A673 (cell line): ENCODE results near the gene CEP72. TPM values are rescaled to one million over a fixed set of nuclear protein-coding genes. Genes with fewer than 3 reads are reported as not detected.

Source experiments
- BruUV-seq: library from RNA; stranded (reverse); fragments of 400-500 nt; replicated peaks from 2 replicates; lab custom pipeline; 2021; lab: Mats Ljungman, UMichigan
- CTCF ChIA-PET: fragments of 300-600 bp; sonication (Branson Sonifier 250); formaldehyde crosslinking; loops from one replicate; lab custom pipeline; 2022; ENCODE audit warnings: antibody characterized with exemption; lab: Charles Lee
- POLR2A ChIA-PET: fragments of 300-600 bp; sonication (Branson Sonifier 250); formaldehyde crosslinking; loops from one replicate; lab custom pipeline; 2022; ENCODE audit warnings: antibody characterized with exemption; ENCODE audit not compliant: low non-redundant PET; lab: Charles Lee
- DNase-seq: peaks from one replicate; pipeline ENCODE4 v3.0.0-alpha.2; 2015; ENCODE audit warnings: low spot score
- H3K27ac ChIP-seq: fragments of 200-600 bp; sonication (generic); 2 replicates; pipeline ENCODE4 v1.5.1; 2016; ENCODE audit warnings: mixed run types, low read depth, mild to moderate bottlenecking, mixed read lengths, antibody characterized with exemption, low read length; ENCODE audit not compliant: poor library complexity, severe bottlenecking
- H3K27me3 ChIP-seq: fragments of 200-600 bp; sonication (generic); replicated peaks from 2 replicates; pipeline ENCODE4 v1.6.1; 2017; ENCODE audit warnings: mixed run types, low read depth, mild to moderate bottlenecking, mixed read lengths, antibody characterized with exemption, low read length; ENCODE audit not compliant: insufficient read depth, poor library complexity
- H3K36me3 ChIP-seq: fragments of 200-600 bp; sonication (generic); 2 replicates; pipeline ENCODE4 v1.6.1; 2016; ENCODE audit warnings: mixed run types, mild to moderate bottlenecking, mixed read lengths, antibody characterized with exemption, low read length; ENCODE audit not compliant: insufficient read depth, poor library complexity, severe bottlenecking
- H3K4me1 ChIP-seq: fragments of 200-600 bp; sonication (generic); 2 replicates; pipeline ENCODE4 v1.6.1; 2017; ENCODE audit warnings: mixed run types, mild to moderate bottlenecking, mixed read lengths, antibody characterized with exemption, low read length; ENCODE audit not compliant: insufficient read depth, poor library complexity, severe bottlenecking
- H3K4me3 ChIP-seq: fragments of 200-600 bp; sonication (generic); 2 replicates; pipeline ENCODE4 v1.5.1; 2016; ENCODE audit warnings: low read depth, mixed run types, mild to moderate bottlenecking, mixed read lengths, low read length; ENCODE audit not compliant: poor library complexity, severe bottlenecking
- H3K9me3 ChIP-seq: fragments of 200-600 bp; sonication (generic); 2 replicates; pipeline ENCODE4 v1.6.1; 2016; ENCODE audit warnings: mixed run types, low read depth, mild to moderate bottlenecking, mixed read lengths, antibody characterized with exemption, low read length; ENCODE audit not compliant: poor library complexity, severe bottlenecking
- EZH2 ChIP-seq: fragments of 200-600 bp; sonication (generic); IDR thresholded peaks from 2 replicates; pipeline ENCODE4 v1.6.1; 2017; ENCODE audit warnings: borderline replicate concordance, low read depth, mild to moderate bottlenecking, mixed read lengths, antibody characterized with exemption, low read length; ENCODE audit not compliant: poor library complexity, severe bottlenecking
- intact Hi-C: fragments of 100-400 bp; cut with micrococcal nuclease; formaldehyde crosslinking; loops from one replicate; pipeline ENCODE4 v1.10.0; 2022; ENCODE audit not compliant: unreplicated experiment
- total RNA-seq: library from RNA; stranded (reverse); gene quantifications from 2 replicates; pipeline ENCODE4 v1.2.3, GENCODE V29; 2021
- TF ChIP-seq, protein P1 (sequence below): fragments of 300-800, 200-600 bp; sonication (generic); conservative IDR thresholded peaks from 2 replicates; pipeline ENCODE4 v1.5.1; 2017; ENCODE audit warnings: low read depth, mild to moderate bottlenecking, antibody characterized with exemption, low read length, moderate library complexity, mixed read lengths

CEP72 gene
- total RNA-seq, 1 experiment from 2014 or later = 37.2 TPM

DNA sequence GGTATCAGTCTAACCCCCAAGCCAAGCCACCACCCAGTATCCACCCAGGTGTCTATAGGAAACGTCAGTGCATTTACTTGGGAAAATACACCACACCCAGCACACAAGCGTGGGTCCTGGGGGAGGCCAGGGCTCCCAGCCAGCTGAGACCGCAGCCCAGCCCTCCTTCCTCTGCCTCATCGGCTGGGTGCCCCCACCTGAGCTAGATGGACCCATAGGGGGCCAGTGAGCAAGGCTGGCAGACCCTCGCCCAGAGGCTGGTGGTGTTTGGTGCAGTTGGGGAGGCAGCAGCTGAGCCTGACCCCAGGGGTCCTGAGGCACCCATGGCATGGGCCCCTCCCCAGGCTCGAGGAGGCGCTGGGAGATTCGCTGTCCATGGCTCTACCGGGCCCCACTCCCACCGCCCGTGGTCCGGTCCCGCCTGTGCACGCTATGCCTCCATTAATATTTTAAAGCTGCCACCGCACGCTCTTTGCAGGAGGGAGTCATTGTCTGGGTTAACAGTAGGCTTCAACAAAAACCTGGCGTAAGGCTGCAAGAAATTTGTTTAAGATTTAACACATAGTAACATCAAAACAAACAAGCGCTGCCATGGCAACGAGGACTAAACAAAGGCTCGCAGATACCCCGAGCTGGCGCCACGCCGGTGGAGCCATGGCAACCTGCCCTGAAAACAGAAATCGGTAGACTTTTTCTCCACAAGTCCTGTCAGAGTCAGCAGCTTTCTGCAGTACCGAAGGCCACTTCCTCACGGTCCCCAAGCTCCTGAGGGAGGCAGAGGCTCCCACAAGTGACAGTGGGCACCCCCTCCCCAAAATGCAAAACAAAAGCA is 60.4 kb downstream of the CEP72 start:
- ChIA-PET CTCF (interaction anchor here (0.7 kb wide), 2 partner anchors 19 to 493 kb away, joined by 3 read pairs; no protein-coding TSS in a partner anchor), POLR2A (no interaction called here)
- H3K4me1 ChIP-seq = peaks cover 19% of the 10 kb centered on the region
- peaks cover 6% of the 10 kb centered on the region for H3K27me3 ChIP-seq
- intact Hi-C loops = no loop called here
- peak; percentile 86 for DNase-seq
- no peaks in the 10 kb centered on the region for H3K9me3 ChIP-seq
- no peak for TF ChIP-seq EZH2
- TF ChIP-seq, protein P1, sequence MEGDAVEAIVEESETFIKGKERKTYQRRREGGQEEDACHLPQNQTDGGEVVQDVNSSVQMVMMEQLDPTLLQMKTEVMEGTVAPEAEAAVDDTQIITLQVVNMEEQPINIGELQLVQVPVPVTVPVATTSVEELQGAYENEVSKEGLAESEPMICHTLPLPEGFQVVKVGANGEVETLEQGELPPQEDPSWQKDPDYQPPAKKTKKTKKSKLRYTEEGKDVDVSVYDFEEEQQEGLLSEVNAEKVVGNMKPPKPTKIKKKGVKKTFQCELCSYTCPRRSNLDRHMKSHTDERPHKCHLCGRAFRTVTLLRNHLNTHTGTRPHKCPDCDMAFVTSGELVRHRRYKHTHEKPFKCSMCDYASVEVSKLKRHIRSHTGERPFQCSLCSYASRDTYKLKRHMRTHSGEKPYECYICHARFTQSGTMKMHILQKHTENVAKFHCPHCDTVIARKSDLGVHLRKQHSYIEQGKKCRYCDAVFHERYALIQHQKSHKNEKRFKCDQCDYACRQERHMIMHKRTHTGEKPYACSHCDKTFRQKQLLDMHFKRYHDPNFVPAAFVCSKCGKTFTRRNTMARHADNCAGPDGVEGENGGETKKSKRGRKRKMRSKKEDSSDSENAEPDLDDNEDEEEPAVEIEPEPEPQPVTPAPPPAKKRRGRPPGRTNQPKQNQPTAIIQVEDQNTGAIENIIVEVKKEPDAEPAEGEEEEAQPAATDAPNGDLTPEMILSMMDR = no peak
- peaks cover under 1% of the 10 kb centered on the region for H3K36me3 ChIP-seq
- BruUV-seq = no TSS peak
- H3K27ac ChIP-seq = no peak overlapping the region
- peak overlapping the region; percentile 5 for H3K4me3 ChIP-seq

- DNase-seq = no peak
- TF ChIP-seq, protein P1 = no peak
- no peak for TF ChIP-seq EZH2
- POLR2A ChIA-PET = no interaction called here
- Histone ChIP-seq H3K4me3 (peak overlapping the region; percentile 5), H3K27me3 (peaks cover 6% of the 10 kb centered on the region), H3K4me1 (peaks cover 19% of the 10 kb centered on the region), H3K27ac (no peak overlapping the region), H3K9me3 (no peaks in the 10 kb centered on the region), H3K36me3 (no peaks in the 10 kb centered on the region)
- BruUV-seq = no TSS peak
- CTCF ChIA-PET = interaction anchor here (0.7 kb wide), 2 partner anchors 20 to 492 kb away, joined by 3 read pairs; no protein-coding TSS in a partner anchor
- intact Hi-C loops = no loop called here
Observed at GRCh38 chr5:673161-673830, 61.2 kb downstream of the CEP72 start.

DNA sequence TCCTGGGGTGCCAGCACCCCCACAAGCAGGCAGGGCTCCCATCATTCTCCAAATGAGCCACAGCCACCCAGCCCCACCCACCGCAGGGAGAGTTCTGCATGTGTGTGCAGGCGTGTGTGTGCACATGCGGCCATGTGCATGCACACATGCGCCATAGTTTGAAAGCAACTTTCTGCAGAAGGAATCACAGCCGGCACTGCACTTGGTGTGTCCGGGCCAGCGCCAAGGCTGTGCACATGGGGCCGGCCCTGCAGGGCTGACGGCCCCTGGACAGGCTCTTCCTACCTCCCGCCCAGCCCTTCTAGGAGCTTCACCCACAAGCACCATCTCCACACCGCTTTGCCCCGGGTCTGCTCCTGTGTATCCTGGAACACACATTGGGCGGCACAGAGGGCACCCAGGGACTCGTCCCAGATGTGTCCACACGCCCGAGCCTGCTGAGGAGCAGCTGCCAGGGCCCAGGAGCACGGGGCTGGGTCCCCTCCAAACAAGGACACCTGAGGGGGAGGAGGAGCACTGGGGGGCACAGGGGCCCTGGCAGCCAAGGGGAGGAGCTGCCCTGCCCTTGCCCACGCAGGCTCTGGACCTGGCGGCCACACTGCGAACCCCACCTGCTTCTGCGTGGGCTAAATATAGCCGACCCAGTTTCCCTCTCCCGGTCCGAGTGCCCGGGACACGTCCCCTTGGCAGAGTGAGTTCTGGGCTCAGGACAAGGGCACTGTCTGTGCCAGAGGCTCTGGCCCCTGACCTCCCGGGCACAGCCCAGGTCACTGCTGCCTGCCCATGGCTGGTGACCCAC is 61.9 kb downstream of the CEP72 start:
- Histone ChIP-seq H3K36me3 (no peaks in the 10 kb centered on the region), H3K9me3 (no peaks in the 10 kb centered on the region), H3K27me3 (peaks cover 6% of the 10 kb centered on the region), H3K4me1 (peaks cover 19% of the 10 kb centered on the region), H3K27ac (no peak overlapping the region), H3K4me3 (no peak overlapping the region)
- CTCF ChIA-PET = no interaction called here
- TF ChIP-seq EZH2 = no peak
- TF ChIP-seq, protein P1 = no peak
- no TSS peak for BruUV-seq
- no peak for DNase-seq
- POLR2A ChIA-PET = no interaction called here
- intact Hi-C loops = no loop called here
